HepG2 (cell line): ENCODE results near the gene DNAJC5. TPM values are rescaled to one million over a fixed set of nuclear protein-coding genes. Genes with fewer than 3 reads are reported as not detected.

Experiments
- AGO1 ChIP-seq: fragments of 200-400 bp; formaldehyde crosslinking; IDR thresholded peaks from 2 replicates; pipeline ENCODE4 v1.6.1; 2017; ENCODE audit warnings: mild to moderate bottlenecking, low read depth, low read length, moderate library complexity; ENCODE audit not compliant: poor library complexity, severe bottlenecking
- CHD2 ChIP-seq: IDR thresholded peaks from 2 replicates; pipeline ENCODE4 v1.6.1; 2011; ENCODE audit warnings: low read depth, low read length, improper control_type of control experiment
- DPF2 ChIP-seq: sonication (generic); formaldehyde crosslinking; IDR thresholded peaks from 2 replicates; pipeline ENCODE4 v1.4.0; 2020; ENCODE audit warnings: mild to moderate bottlenecking, low read depth, missing genetic modification reagents, borderline replicate concordance
- DZIP1 ChIP-seq: sonication (generic); formaldehyde crosslinking; IDR thresholded peaks from 2 replicates; pipeline ENCODE4 v1.5.0; 2020; ENCODE audit warnings: mild to moderate bottlenecking, missing genetic modification reagents
- FOXK2 ChIP-seq: fragments of 450-650 bp; IDR thresholded peaks from 2 replicates; pipeline ENCODE4 v1.6.1; 2016
- FOXO1 ChIP-seq: sonication (generic); formaldehyde crosslinking; IDR thresholded peaks from 2 replicates; pipeline ENCODE4 v1.4.0; 2020; ENCODE audit warnings: missing genetic modification reagents
- GABPA ChIP-seq, 2 experiments: IDR thresholded peaks; 2 replicates each; pipeline ENCODE4 v1.6.1; 2011 to 2016; ENCODE audit warnings: low read depth in 2 of 2, low read length in 1 of 2, missing biosample characterization in 1 of 2, missing genetic modification characterization in 1 of 2
- HIC2 ChIP-seq: sonication (generic); formaldehyde crosslinking; IDR thresholded peaks from 2 replicates; pipeline ENCODE4 v1.9.0; 2022; ENCODE audit warnings: low read depth, missing genetic modification reagents
- HMGA1 ChIP-seq: sonication (generic); formaldehyde crosslinking; conservative IDR thresholded peaks from 2 replicates; pipeline ENCODE4 v1.4.0; 2020; ENCODE audit warnings: missing genetic modification reagents
- MZF1 ChIP-seq: sonication (generic); formaldehyde crosslinking; IDR thresholded peaks from 2 replicates; pipeline ENCODE4 v1.8.1; 2023; ENCODE audit warnings: mild to moderate bottlenecking, missing genetic modification reagents, borderline replicate concordance
- NBN ChIP-seq: fragments of 450-650 bp; conservative IDR thresholded peaks from 2 replicates; pipeline ENCODE4 v1.6.1; 2017
- PAX8 ChIP-seq: sonication (generic); formaldehyde crosslinking; IDR thresholded peaks from 2 replicates; pipeline ENCODE4 v1.8.0; 2022; ENCODE audit warnings: mild to moderate bottlenecking, missing genetic modification reagents, borderline replicate concordance
- PBX2 ChIP-seq: IDR thresholded peaks from 2 replicates; pipeline ENCODE4 v1.6.1; 2016; ENCODE audit warnings: control low read depth
- SMARCC2 ChIP-seq: fragments of 450-650 bp; IDR thresholded peaks from 2 replicates; pipeline ENCODE4 v1.6.1; 2017; ENCODE audit warnings: antibody characterized with exemption, mild to moderate bottlenecking
- TARDBP ChIP-seq: sonication (generic); formaldehyde crosslinking; IDR thresholded peaks from 2 replicates; pipeline ENCODE4 v1.8.0; 2022; ENCODE audit warnings: mild to moderate bottlenecking, missing genetic modification reagents
- U2AF1 ChIP-seq: fragments of 200-400 bp; formaldehyde crosslinking; optimal IDR thresholded peaks from 2 replicates; pipeline ENCODE3; 2017; ENCODE audit warnings: mild to moderate bottlenecking, low read depth, low read length
- ZMYM2 ChIP-seq: sonication (generic); formaldehyde crosslinking; IDR thresholded peaks from 2 replicates; pipeline ENCODE4 v1.8.0; 2022; ENCODE audit warnings: mild to moderate bottlenecking, missing genetic modification reagents
- ZNF136 ChIP-seq: sonication (generic); formaldehyde crosslinking; IDR thresholded peaks from 2 replicates; pipeline ENCODE4 v1.8.1; 2022; ENCODE audit warnings: low read depth, mild to moderate bottlenecking, moderate library complexity, missing genetic modification reagents
- ZNF431 ChIP-seq: sonication (generic); formaldehyde crosslinking; IDR thresholded peaks from 2 replicates; pipeline ENCODE4 v1.9.0; 2022; ENCODE audit warnings: missing genetic modification reagents, low read depth, mild to moderate bottlenecking, borderline replicate concordance
- ZNF558 ChIP-seq: sonication (generic); formaldehyde crosslinking; IDR thresholded peaks from 2 replicates; pipeline ENCODE4 v1.9.0; 2022; ENCODE audit warnings: mild to moderate bottlenecking, missing genetic modification reagents, borderline replicate concordance
- ZXDC ChIP-seq: sonication (generic); formaldehyde crosslinking; IDR thresholded peaks from 2 replicates; pipeline ENCODE4 v1.5.0; 2020; ENCODE audit warnings: mild to moderate bottlenecking, missing genetic modification reagents
- polyA plus RNA-seq, 8 experiments: library from polyadenylated mRNA; depleted of rRNA in 3 of 8; stranded (reverse) in 7 of 8; unstranded in 1 of 8; fragments of >200 nt; fragmentation: Illumina TruSeq in 4 of 8; extraction: Trizol in 4 of 8; gene quantifications; 2 replicates each; pipeline versions ENCODE4 v1.2.1 to v1.2.3, GENCODE V29; 2011 to 2016; ENCODE audit warnings: low read depth in 4 of 8, missing spikeins in 1 of 8, mixed read lengths in 1 of 8; ENCODE audit not compliant: insufficient read depth in 1 of 8
- total RNA-seq, 5 experiments: library from RNA; depleted of rRNA; stranded (reverse); fragments of >200 nt; fragmentation: Illumina TruSeq; extraction: Trizol; gene quantifications; 2 replicates each; pipeline ENCODE4 v1.2.3, GENCODE V29; 2016; ENCODE audit warnings: low read depth in 1 of 5

Gene DNAJC5
- total and polyA plus RNA-seq, 2 of the 13 experiments (the other 11 are each of a cell fraction or from before 2014, with no cell fraction given) = 42.8 to 64.5 TPM

GRCh38 chr20:63894358-63895201 is at the start of gene DNAJC5 (continued):
- TF ChIP-seq PAX8 (CRISPR knock-in tag) = no peak; the same call in 1 of the 2 replicates
- no peak for TF ChIP-seq GABPA (IDR thresholded peaks at IDR 0.05; ENCODE audit: low read depth, low read length)
- no peak for TF ChIP-seq GABPA (CRISPR knock-in tag; IDR thresholded peaks at IDR 0.05; ENCODE audit: low read depth)
- TF ChIP-seq HMGA1 = no peak
- TF ChIP-seq ZXDC (CRISPR knock-in tag) = peak; percentile 90; the same call in 1 of the 2 replicates
- TF ChIP-seq DZIP1 (CRISPR knock-in tag) = peak; percentile 96
- peak; percentile 88 for TF ChIP-seq AGO1
- peak; percentile 96 for TF ChIP-seq ZMYM2 (CRISPR knock-in tag)
- no peak for TF ChIP-seq CHD2
- TF ChIP-seq HIC2 (CRISPR knock-in tag) = peak; percentile 15; the same call in 1 of the 2 replicates
- no peak for TF ChIP-seq ZNF558
- TF ChIP-seq U2AF1 = no peak
- TF ChIP-seq NBN = no peak
- TF ChIP-seq MZF1 (CRISPR knock-in tag) = no peak
- no peak for TF ChIP-seq FOXK2
- TF ChIP-seq FOXO1 = 0 out of 2 replicates have a peak, but pooled peaks have one; percentile 46
- TF ChIP-seq TARDBP (CRISPR knock-in tag) = peak; percentile 79
- TF ChIP-seq ZNF431 (CRISPR knock-in tag) = peak; percentile 73; the same call in 1 of the 2 replicates
- TF ChIP-seq ZNF136 (CRISPR knock-in tag) = peak; percentile 59; the same call in 1 of the 2 replicates
- no peak for TF ChIP-seq DPF2 (CRISPR knock-in tag)
- TF ChIP-seq PBX2 (CRISPR knock-in tag) = peak; percentile 71
- TF ChIP-seq SMARCC2 = no peak
